Left ventricle myocardium inferior (tissue), 1 donor: ENCODE results near the gene IL1RN. TPM values are rescaled to one million over a fixed set of nuclear protein-coding genes. Genes with fewer than 3 reads are reported as not detected.

Experiments
- DNase-seq: peaks from one replicate; pipeline ENCODE4 v3.0.0-alpha.2; 2020
- H3K27ac ChIP-seq: fragments of 200-600 bp; replicated peaks from 2 replicates; pipeline ENCODE4 v1.8.0; 2021
- H3K27me3 ChIP-seq: fragments of 200-600 bp; 2 replicates; pipeline ENCODE4 v1.8.0; 2021; ENCODE audit warnings: low read depth
- H3K36me3 ChIP-seq: fragments of 200-600 bp; 2 replicates; pipeline ENCODE4 v1.8.0; 2021
- H3K4me1 ChIP-seq: fragments of 200-600 bp; 2 replicates; pipeline ENCODE4 v1.8.0; 2021
- H3K4me3 ChIP-seq: fragments of 200-600 bp; 2 replicates; pipeline ENCODE4 v1.8.0; 2021; ENCODE audit warnings: mild to moderate bottlenecking, moderate library complexity
- H3K9me3 ChIP-seq: fragments of 200-600 bp; replicated peaks from 2 replicates; pipeline ENCODE4 v1.8.0; 2021
- intact Hi-C: fragments of 100-400 bp; cut with micrococcal nuclease; formaldehyde crosslinking; loops from one replicate; pipeline ENCODE4 v1.11.0; 2022
- long read RNA-seq: library from polyadenylated mRNA; unstranded; transcript quantifications from one replicate; pipeline ENCODE4 v2.0.0, GENCODE V29; 2021
- total RNA-seq: library from RNA; stranded (reverse); fragmentation: NEBNext Ultra II Directional; extraction: Animal tissue kit (Norgen Biotek cat#: 25700); gene quantifications from one replicate; pipeline ENCODE4 v1.2.1, GENCODE V29; 2021
- TF ChIP-seq, protein P1 (sequence below): fragments of 200-600 bp; IDR thresholded peaks from 2 replicates; pipeline ENCODE4 v1.8.0; 2021; ENCODE audit warnings: antibody characterized with exemption, mild to moderate bottlenecking, borderline replicate concordance
- donor health status: DM: no; HTN: yes; CAD: no; lungs with severe emphysema.

The IL1RN gene
- total RNA-seq: 0.33 TPM
- long read RNA-seq: 0 reads

- Histone ChIP-seq H3K27ac (no peak within 1 kb of the TSS), H3K36me3 (no peaks in the 10 kb centered on the region), H3K9me3 (no peaks in the 10 kb centered on the region), H3K27me3 (peaks cover 4% of the 10 kb centered on the region), H3K4me3 (no peak within 1 kb of the TSS), H3K4me1 (peaks cover 12% of the 10 kb centered on the region)
- no peak for DNase-seq
- TF ChIP-seq, protein P1, sequence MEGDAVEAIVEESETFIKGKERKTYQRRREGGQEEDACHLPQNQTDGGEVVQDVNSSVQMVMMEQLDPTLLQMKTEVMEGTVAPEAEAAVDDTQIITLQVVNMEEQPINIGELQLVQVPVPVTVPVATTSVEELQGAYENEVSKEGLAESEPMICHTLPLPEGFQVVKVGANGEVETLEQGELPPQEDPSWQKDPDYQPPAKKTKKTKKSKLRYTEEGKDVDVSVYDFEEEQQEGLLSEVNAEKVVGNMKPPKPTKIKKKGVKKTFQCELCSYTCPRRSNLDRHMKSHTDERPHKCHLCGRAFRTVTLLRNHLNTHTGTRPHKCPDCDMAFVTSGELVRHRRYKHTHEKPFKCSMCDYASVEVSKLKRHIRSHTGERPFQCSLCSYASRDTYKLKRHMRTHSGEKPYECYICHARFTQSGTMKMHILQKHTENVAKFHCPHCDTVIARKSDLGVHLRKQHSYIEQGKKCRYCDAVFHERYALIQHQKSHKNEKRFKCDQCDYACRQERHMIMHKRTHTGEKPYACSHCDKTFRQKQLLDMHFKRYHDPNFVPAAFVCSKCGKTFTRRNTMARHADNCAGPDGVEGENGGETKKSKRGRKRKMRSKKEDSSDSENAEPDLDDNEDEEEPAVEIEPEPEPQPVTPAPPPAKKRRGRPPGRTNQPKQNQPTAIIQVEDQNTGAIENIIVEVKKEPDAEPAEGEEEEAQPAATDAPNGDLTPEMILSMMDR: no peak
- intact Hi-C loops: no loop called here
These were observed at the start of gene IL1RN for GRCh38 chr2:113126845-113127645. TSS of gene IL1RN (plus strand) at chr2:113127598. CDS start at chr2:113127625, 27 bp downstream.

DNA sequence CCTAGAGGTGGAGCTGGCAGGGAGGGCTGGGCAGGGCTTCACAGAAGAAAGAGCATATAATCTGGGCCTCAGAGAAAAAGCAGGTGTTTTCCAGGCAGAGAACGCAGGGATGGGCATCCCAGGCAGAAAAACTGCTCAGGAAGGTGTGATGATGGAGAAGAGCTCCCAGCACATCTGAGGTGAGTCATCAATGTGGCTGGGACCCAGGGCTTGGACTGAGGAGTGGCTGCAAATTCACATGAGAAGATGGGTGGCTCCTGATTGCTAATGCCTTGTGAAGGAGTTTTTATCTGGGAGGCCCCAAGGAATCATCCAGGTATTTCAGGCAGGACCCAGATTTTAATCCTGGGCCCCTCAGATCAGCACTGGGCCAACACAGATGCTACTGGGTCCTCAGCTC, 49.5 kb upstream of the IL1RN start:
- Histone ChIP-seq H3K4me3 (no peak overlapping the region), H3K9me3 (no peaks in the 10 kb centered on the region), H3K27ac (no peak overlapping the region), H3K4me1 (no peaks in the 10 kb centered on the region), H3K36me3 (no peaks in the 10 kb centered on the region), H3K27me3 (peaks cover 34% of the 10 kb centered on the region)
- intact Hi-C loops: no loop called here
- TF ChIP-seq, protein P1: no peak
- no peak for DNase-seq

- no peak for DNase-seq
- TF ChIP-seq, protein P1: no peak
- intact Hi-C loops: no loop called here
These were observed 49.0 kb upstream of the IL1RN start for GRCh38 chr2:113078350-113078839.

GRCh38 chr2:113079131-113079530, 48.3 kb upstream of the IL1RN start:
- no peak overlapping the region for H3K4me3 ChIP-seq
- H3K4me1 ChIP-seq: no peaks in the 10 kb centered on the region
- no peaks in the 10 kb centered on the region for H3K36me3 ChIP-seq
- no peak overlapping the region for H3K27ac ChIP-seq
- no peaks in the 10 kb centered on the region for H3K9me3 ChIP-seq
- TF ChIP-seq, protein P1: no peak
- DNase-seq: no peak
- peaks cover 46% of the 10 kb centered on the region for H3K27me3 ChIP-seq
- intact Hi-C loops: no loop called here

More at GRCh38 chr2:113078350-113078839, 49.0 kb upstream of the IL1RN start:
- Histone ChIP-seq H3K4me1 (no peaks in the 10 kb centered on the region), H3K27ac (no peak overlapping the region), H3K9me3 (no peaks in the 10 kb centered on the region), H3K36me3 (no peaks in the 10 kb centered on the region), H3K4me3 (no peak overlapping the region), H3K27me3 (peaks cover 39% of the 10 kb centered on the region)

GRCh38 chr2:113080134-113080533, 47.3 kb upstream of the IL1RN start:
- no peak for DNase-seq
- Histone ChIP-seq H3K36me3 (no peaks in the 10 kb centered on the region), H3K4me3 (no peak overlapping the region), H3K4me1 (no peaks in the 10 kb centered on the region), H3K27me3 (peaks cover 49% of the 10 kb centered on the region), H3K27ac (no peak overlapping the region), H3K9me3 (no peaks in the 10 kb centered on the region)
- TF ChIP-seq, protein P1: peak; percentile 67
- intact Hi-C loops: no loop called here
